Measurements from ENCODE around the gene PTPN6. TPM values are rescaled to one million over a fixed set of nuclear protein-coding genes. Genes with fewer than 3 reads are reported as not detected.

PTPN6 gene
- total RNA-seq, 1 donor from 2014 or later = 26.2 TPM

DNA sequence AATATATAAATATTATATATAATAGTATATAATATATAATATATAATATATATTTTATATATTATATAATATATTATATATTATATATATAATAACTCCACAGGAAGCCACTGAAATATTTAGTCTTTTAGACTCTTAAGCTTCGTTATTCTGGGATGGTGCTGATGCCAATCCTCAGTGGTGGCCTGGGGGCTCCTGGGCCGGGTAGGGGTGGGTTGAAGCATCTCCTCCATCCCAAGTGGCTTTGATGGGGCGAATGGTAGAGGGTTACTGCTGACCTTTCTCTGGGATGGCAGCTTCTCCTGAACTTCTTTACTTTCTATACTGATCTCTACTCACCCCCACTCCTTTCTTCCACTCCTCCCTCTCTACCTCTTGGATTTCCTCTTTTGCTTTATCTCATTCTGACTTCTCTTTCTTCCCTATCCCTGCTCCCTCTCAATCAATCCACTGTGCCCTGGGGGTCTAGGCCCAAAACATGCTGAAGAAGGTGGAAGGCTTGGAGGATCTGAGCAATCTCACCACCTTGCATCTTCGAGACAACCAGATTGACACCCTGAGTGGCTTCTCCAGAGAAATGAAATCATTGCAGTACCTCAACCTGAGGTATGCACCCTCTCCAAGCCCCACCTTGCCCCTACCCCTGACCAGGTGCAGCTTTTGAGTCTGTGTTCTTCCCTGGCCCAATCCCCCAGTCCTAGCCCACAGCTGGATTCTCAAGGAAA, 41.6 kb upstream of the PTPN6 start:
- no peak for TF ChIP-seq CTCF (IDR thresholded peaks at IDR 0.05; ENCODE audit: unreplicated experiment)
- peaks cover 35% of the 10 kb centered on the region for H3K27me3 Mint-ChIP-seq (ENCODE audit: low read depth)
- no peak overlapping the region for H3K27ac Mint-ChIP-seq
- H3K36me3 Mint-ChIP-seq = no peaks in the 10 kb centered on the region
- H3K9me3 Mint-ChIP-seq = no peaks in the 10 kb centered on the region
- H3K4me3 Mint-ChIP-seq = no peak overlapping the region
- H3K4me1 Mint-ChIP-seq = peaks cover 11% of the 10 kb centered on the region
- DNase-seq (ENCODE audit: low spot score in 2 of 2, unreplicated experiment in 2 of 2) = no peak

DNA sequence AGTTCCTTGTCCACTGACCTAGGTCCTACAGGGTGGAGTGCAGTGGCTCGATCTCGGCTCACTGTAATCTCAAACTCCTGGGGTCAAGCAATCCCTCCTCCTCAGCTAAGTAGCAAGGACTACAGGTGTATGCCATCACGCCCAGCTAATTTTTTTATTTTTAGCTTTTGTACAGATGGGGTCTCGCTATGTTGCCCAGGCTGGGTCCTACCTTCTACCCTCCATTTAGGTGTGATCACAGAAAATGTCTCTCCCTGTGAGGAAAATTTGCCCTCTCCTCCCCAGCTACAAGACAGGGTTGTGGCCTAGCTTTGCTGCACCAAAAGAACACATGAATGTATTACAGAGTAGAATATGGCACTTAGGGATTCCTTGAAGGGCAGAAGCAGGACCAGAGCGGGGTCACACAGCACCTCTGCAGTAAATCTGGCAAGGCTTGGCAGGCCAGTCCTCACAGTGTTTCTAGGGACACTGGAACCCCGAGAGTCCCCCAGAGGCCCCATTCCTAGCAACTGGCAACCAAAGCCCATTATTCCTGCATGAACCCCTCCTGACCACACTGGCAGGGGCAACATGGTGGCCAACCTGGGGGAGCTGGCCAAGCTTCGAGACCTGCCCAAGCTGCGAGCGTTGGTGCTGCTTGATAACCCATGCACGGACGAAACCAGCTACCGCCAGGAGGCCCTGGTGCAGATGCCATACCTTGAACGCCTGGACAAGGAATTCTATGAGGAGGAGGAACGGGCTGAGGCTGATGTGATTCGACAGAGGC, 38.8 kb upstream of the PTPN6 start:
- H3K4me3 Mint-ChIP-seq = peak overlapping the region; percentile 32
- no peak overlapping the region for H3K27ac Mint-ChIP-seq
- no peak for TF ChIP-seq CTCF (IDR thresholded peaks at IDR 0.05; ENCODE audit: unreplicated experiment)
- H3K4me1 Mint-ChIP-seq = peaks cover 20% of the 10 kb centered on the region
- no peak for DNase-seq (ENCODE audit: low spot score in 2 of 2, unreplicated experiment in 2 of 2)
- H3K9me3 Mint-ChIP-seq = no peaks in the 10 kb centered on the region
- peaks cover 2% of the 10 kb centered on the region for H3K36me3 Mint-ChIP-seq
- H3K27me3 Mint-ChIP-seq (ENCODE audit: low read depth) = peaks cover 54% of the 10 kb centered on the region

GRCh38 chr12:6914246-6914946, 36.8 kb upstream of the PTPN6 start, which contains the start of gene ENO2:
Gene ENO2, plus strand, starts transcription at chr12:6914580. Its CDS starts 1,253 bp downstream, at chr12:6915833.
- Mint-ChIP-seq H3K4me1 (peaks cover 20% of the 10 kb centered on the region), H3K4me3 (peak within 1 kb of the TSS; percentile 82), H3K27me3 (ENCODE audit: low read depth) (peaks cover 54% of the 10 kb centered on the region), H3K9me3 (no peaks in the 10 kb centered on the region), H3K27ac (peak within 1 kb of the TSS; percentile 36), H3K36me3 (peaks cover 2% of the 10 kb centered on the region)
- TF ChIP-seq CTCF (IDR thresholded peaks at IDR 0.05; ENCODE audit: unreplicated experiment) = no peak
- peak in 1 of 2 experiments; percentile 71 for DNase-seq (ENCODE audit: low spot score in 2 of 2, unreplicated experiment in 2 of 2)

DNA sequence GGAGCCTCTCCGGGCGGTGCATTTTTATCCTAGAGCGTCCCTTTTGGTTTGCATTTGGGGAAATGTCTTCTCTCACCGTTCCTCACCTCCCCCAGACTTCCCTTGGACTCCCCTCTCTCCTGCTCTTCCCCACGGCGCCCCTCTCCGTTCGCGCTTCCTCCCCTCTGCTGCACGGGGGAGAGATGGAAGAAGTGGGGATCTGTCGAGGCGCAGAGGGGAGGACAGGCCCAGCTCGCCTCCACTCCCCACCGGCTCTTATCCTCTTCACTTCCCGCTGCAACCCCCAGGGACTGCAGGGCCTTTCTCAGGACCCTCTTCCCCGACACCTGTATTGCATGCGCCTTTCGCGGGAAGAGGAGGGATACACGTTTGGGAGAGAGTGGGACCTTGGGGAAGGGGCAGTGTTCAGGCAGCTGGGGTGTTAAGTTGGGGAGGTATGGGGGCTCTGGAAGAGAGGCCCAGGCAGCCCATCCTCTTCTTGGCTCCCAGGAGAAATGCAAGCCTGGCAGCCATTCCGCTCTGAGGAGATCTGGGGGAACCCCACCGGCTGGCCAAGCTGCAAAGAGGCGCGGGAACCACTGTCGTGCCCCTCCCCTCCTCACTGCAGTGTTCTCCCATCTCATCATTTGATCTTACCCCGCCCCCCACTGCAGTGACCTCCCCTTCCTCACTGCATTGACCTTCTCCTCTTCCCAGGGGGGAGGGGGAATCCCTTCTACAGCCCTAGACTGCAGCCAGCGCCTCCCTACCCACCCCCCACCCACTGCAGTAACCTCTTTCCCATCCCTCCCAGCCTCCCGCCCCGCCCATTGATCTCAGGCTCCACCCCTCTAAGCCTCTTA, 36.0 kb upstream of the PTPN6 start:
- Mint-ChIP-seq H3K27ac (peak overlapping the region; percentile 36), H3K4me3 (peak overlapping the region; percentile 82), H3K4me1 (peaks cover 20% of the 10 kb centered on the region), H3K9me3 (no peaks in the 10 kb centered on the region), H3K27me3 (ENCODE audit: low read depth) (peaks cover 54% of the 10 kb centered on the region), H3K36me3 (peaks cover 6% of the 10 kb centered on the region)
- DNase-seq (ENCODE audit: low spot score in 2 of 2, unreplicated experiment in 2 of 2) = no peak
- TF ChIP-seq CTCF (IDR thresholded peaks at IDR 0.05; ENCODE audit: unreplicated experiment) = no peak

- Mint-ChIP-seq H3K4me3 (peak overlapping the region; percentile 82), H3K4me1 (peaks cover 20% of the 10 kb centered on the region), H3K27ac (no peak overlapping the region), H3K36me3 (peaks cover 6% of the 10 kb centered on the region), H3K9me3 (no peaks in the 10 kb centered on the region), H3K27me3 (ENCODE audit: low read depth) (peaks cover 53% of the 10 kb centered on the region)
- DNase-seq (ENCODE audit: low spot score in 2 of 2, unreplicated experiment in 2 of 2) = no peak
- TF ChIP-seq CTCF (IDR thresholded peaks at IDR 0.05; ENCODE audit: unreplicated experiment) = no peak
Measured at GRCh38 chr12:6915789-6916285, 35.3 kb upstream of the PTPN6 start.

Data from mesothelial cell of epicardium (in vitro differentiated cells).